Epidermal melanocyte (primary cell): ENCODE measurements around the gene CNNM4.

ENCODE experiments used
- DNase-seq: peaks from one replicate; pipeline ENCODE4 v3.0.0; 2011; ENCODE audit warnings: low spot score; ENCODE audit not compliant: insufficient read length

The CNNM4 gene

DNA sequence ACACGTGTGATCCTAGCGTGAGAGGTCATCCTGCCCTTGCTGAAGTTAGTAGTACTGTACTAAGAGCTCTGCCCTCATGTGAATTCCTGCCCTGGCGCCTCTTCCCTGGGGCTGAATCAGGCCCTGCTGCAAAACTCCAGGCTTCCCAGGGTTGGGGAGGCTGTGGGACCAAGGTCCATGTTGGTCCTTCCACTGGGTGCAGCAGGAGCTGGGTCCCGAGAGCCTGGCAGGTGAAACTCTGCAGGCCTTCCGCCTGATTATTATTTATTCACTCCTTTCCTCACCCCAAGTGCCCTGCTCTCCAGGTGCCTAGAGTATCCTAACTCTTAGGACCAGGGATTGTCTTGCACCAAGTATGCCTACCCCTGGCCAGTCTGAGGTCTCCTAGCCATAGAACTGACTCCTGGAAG is 50.1 kb downstream of the CNNM4 start:
- DNase-seq, result no peak

DNA sequence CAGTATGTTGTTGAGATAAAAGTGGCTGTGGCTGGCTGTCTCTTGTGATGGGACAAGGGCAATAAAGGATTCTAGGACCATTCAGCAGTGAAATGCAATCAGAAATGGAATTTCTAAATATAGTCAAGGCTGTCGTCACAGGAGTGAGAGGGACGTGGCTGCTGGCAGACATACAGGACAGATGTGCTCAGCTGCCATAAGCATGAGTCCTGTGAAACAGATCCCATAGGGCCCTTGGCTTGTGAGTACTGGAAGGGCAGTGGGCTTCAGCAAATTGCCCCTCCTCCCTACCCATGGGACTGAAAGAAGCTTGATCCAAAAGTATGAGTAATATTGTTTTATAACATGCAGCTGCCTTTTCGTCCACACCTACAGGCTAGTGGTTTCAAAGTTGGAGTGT is 51.2 kb downstream of the CNNM4 start:
- DNase-seq, result no peak

GRCh38 chr2:96813656-96814055 is 53.0 kb downstream of the CNNM4 start:
- DNase-seq, result no peak

- DNase-seq, result peak; percentile 33
These were observed 54.8 kb downstream of the CNNM4 start for GRCh38 chr2:96815326-96816126.

DNA sequence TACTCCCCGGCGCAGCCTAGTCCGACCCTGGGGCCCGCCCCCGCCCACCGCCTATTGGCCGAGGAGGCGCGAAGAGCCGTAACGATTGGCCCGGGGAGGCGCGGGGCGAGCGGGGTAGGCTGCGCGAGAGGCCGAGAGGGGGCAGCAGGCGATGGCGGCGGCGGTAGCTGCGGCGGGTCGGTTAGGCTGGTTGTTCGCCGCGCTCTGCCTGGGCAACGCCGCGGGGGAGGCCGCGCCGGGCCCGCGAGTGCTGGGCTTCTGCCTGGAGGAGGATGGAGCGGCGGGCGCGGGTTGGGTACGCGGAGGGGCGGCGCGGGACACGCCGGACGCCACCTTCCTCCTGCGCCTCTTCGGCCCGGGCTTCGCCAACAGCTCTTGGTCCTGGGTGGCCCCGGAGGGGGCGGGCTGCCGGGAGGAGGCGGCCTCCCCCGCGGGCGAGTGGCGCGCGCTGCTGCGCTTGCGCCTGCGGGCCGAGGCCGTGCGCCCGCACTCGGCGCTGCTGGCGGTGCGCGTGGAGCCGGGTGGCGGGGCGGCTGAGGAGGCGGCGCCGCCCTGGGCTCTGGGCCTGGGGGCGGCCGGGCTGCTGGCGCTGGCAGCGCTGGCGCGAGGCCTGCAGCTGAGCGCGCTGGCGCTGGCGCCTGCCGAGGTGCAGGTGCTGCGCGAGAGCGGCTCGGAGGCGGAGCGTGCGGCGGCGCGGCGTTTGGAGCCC is 55.6 kb downstream of the CNNM4 start, which contains the start of gene CNNM3:
TSS of gene CNNM3 (plus strand) at position 142 of the 709 bp plus-strand sequence. CDS start at position 152, 10 bp downstream.
- peak; percentile 100 for DNase-seq

DNA sequence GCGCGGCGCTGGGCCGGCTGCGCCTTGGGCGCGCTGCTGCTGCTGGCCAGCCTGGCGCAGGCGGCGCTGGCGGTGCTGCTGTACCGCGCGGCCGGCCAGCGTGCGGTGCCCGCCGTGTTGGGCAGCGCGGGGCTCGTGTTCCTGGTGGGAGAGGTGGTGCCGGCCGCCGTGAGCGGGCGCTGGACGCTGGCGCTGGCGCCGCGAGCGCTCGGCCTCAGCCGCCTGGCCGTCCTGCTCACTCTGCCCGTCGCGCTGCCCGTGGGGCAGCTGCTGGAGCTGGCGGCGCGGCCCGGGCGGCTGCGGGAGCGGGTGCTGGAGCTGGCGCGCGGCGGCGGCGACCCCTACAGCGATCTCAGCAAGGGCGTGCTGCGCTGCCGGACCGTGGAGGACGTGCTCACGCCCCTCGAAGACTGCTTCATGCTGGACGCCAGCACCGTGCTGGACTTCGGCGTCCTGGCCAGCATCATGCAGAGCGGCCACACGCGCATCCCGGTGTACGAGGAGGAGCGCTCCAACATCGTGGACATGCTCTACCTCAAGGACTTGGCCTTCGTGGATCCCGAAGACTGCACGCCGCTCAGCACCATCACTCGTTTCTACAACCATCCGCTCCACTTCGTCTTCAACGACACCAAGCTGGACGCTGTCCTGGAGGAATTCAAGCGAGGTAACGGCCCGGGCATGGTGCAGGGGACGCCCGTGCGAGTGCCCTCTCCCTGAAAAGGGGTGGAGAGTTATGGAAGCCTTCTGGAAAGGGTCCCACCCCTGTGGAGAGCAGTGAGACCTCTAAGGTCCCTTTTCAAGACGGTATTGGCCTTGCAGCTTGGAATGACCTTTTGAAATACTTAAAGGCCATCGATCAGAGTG is 56.4 kb downstream of the CNNM4 start:
- DNase-seq, result no peak

GRCh38 chr2:96817882-96818281 is 57.2 kb downstream of the CNNM4 start:
- DNase-seq, result no peak

DNA sequence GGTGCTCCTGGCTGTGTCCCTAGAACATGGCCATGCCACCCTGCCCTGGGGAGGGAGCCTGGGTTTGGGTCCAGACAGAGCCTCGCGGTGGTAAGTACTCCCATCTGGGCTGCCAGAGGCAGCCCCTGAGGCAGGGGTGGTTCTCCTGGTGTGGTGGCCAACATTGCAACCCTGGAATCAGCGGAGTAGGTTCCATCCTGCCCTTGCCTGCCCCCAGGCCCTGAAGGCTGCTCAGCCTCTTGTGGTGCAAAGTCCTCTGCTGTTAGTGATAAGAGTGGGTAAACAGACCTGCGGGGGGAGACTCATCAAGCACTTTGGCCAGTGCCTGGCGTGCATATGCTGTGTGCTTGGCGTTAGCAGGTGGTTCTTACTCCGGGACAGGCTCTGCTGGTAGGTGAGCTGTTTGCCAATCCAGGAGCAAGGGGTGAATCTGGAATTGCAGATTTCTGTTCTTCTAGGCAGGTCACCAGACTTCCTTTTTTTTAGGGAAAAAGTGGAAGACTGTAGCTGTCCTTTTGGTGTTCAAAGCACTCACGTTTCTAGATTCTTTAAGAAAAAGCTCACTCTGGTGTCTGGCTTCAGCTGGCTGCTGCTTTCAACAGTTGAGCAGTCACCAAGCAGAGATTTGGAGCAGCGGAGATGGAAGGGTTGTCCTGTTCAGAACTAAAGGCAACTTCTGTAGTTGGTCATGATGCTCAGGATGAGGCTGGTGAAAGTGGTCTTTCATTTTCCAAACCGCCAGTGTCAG is 58.6 kb downstream of the CNNM4 start:
- no peak for DNase-seq

GRCh38 chr2:96819876-96820511 is 59.3 kb downstream of the CNNM4 start:
- no peak for DNase-seq

GRCh38 chr2:96821113-96821675 is 60.5 kb downstream of the CNNM4 start:
- no peak for DNase-seq

GRCh38 chr2:96822786-96823185 is 62.1 kb downstream of the CNNM4 start:
- no peak for DNase-seq

GRCh38 chr2:96823198-96823597 is 62.5 kb downstream of the CNNM4 start:
- no peak for DNase-seq

- no peak for DNase-seq
These were observed 63.6 kb downstream of the CNNM4 start for GRCh38 chr2:96824079-96824870.

DNA sequence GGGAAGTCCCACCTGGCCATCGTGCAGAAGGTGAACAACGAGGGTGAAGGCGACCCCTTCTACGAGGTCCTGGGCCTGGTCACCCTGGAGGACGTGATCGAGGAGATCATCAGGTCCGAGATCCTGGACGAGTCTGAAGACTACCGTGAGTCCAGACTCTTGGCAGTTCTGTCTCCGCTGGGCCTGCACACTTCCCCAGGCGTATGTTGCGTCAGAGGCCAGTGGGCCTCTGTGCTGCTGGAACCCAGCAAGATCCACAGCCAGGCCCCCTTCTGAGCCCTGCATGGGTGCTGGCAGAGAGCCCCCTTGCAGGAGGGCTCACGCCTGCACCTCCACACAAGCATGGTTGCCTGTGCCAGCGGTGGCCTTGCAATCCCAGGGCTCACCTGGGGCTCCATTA is 64.4 kb downstream of the CNNM4 start:
- no peak for DNase-seq

- no peak for DNase-seq
These were observed 66.0 kb downstream of the CNNM4 start for GRCh38 chr2:96826546-96827278.

- no peak for DNase-seq
These were observed 67.7 kb downstream of the CNNM4 start for GRCh38 chr2:96828436-96828835.

- no peak for DNase-seq
These were observed 68.2 kb downstream of the CNNM4 start for GRCh38 chr2:96828874-96829273.

GRCh38 chr2:96830044-96830562 is 69.4 kb downstream of the CNNM4 start:
- DNase-seq, result no peak
